ENCODE measurements around the gene KCNIP4.

DNA sequence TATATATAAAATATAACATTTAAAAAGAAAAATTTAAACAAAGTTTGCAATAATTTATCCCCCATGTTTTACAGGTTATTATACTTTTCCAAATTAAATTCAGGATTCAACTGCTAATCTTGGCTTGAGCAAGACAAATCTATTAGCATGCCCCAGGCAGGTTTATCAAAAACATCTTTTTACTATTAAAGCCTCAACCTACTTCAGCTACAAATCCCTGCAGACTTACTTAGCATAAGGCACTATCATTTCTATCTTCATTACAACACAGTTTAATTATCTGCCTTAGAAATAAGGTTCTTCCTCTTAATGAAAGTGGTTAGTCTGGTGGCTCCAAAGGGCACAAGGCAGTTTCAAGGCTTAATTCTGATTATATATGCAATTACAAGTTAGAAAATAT lies 770.7 kb downstream of the KCNIP4 start:
- TF ChIP-seq, protein P1, sequence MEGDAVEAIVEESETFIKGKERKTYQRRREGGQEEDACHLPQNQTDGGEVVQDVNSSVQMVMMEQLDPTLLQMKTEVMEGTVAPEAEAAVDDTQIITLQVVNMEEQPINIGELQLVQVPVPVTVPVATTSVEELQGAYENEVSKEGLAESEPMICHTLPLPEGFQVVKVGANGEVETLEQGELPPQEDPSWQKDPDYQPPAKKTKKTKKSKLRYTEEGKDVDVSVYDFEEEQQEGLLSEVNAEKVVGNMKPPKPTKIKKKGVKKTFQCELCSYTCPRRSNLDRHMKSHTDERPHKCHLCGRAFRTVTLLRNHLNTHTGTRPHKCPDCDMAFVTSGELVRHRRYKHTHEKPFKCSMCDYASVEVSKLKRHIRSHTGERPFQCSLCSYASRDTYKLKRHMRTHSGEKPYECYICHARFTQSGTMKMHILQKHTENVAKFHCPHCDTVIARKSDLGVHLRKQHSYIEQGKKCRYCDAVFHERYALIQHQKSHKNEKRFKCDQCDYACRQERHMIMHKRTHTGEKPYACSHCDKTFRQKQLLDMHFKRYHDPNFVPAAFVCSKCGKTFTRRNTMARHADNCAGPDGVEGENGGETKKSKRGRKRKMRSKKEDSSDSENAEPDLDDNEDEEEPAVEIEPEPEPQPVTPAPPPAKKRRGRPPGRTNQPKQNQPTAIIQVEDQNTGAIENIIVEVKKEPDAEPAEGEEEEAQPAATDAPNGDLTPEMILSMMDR (conservative IDR thresholded peaks at IDR 0.05) = no peak
- TF ChIP-seq EZH2 (IDR thresholded peaks at IDR 0.05; ENCODE audit: low read depth) = no peak
